GM18873 (cell line): Measurements from ENCODE around the gene ASCC3.

Experiments used
- ATAC-seq: cut with Tn5 transposase; IDR thresholded peaks from one replicate; pipeline ENCODE4 v1.9.1; 2021; ENCODE audit warnings: mild to moderate bottlenecking, moderate library complexity, moderate number of reproducible peaks; ENCODE audit not compliant: unreplicated experiment, low FRiP score

Gene ASCC3, protein sequence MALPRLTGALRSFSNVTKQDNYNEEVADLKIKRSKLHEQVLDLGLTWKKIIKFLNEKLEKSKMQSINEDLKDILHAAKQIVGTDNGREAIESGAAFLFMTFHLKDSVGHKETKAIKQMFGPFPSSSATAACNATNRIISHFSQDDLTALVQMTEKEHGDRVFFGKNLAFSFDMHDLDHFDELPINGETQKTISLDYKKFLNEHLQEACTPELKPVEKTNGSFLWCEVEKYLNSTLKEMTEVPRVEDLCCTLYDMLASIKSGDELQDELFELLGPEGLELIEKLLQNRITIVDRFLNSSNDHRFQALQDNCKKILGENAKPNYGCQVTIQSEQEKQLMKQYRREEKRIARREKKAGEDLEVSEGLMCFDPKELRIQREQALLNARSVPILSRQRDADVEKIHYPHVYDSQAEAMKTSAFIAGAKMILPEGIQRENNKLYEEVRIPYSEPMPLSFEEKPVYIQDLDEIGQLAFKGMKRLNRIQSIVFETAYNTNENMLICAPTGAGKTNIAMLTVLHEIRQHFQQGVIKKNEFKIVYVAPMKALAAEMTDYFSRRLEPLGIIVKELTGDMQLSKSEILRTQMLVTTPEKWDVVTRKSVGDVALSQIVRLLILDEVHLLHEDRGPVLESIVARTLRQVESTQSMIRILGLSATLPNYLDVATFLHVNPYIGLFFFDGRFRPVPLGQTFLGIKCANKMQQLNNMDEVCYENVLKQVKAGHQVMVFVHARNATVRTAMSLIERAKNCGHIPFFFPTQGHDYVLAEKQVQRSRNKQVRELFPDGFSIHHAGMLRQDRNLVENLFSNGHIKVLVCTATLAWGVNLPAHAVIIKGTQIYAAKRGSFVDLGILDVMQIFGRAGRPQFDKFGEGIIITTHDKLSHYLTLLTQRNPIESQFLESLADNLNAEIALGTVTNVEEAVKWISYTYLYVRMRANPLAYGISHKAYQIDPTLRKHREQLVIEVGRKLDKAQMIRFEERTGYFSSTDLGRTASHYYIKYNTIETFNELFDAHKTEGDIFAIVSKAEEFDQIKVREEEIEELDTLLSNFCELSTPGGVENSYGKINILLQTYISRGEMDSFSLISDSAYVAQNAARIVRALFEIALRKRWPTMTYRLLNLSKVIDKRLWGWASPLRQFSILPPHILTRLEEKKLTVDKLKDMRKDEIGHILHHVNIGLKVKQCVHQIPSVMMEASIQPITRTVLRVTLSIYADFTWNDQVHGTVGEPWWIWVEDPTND (N-terminal part only)

GRCh38 chr6:100880853-100881706 lies at the start of gene ASCC3:
TSS of gene ASCC3 (minus strand) at chr6:100881329. CDS start at chr6:100867997, 13,332 bp downstream.
- ATAC-seq = peak; percentile 93

- ATAC-seq = no peak
Observed at GRCh38 chr6:100925749-100926148, 44.6 kb upstream of the ASCC3 start.

GRCh38 chr6:100924534-100925227 lies 43.6 kb upstream of the ASCC3 start:
- no peak for ATAC-seq

GRCh38 chr6:100923481-100924165 lies 42.5 kb upstream of the ASCC3 start:
- ATAC-seq = no peak

- ATAC-seq = no peak
Observed at GRCh38 chr6:100920028-100920605, 39.0 kb upstream of the ASCC3 start.

GRCh38 chr6:100918152-100918551 lies 37.0 kb upstream of the ASCC3 start:
- ATAC-seq = no peak

- no peak for ATAC-seq
Observed at GRCh38 chr6:100915876-100916275, 34.7 kb upstream of the ASCC3 start.

- ATAC-seq = no peak
Observed at GRCh38 chr6:100913400-100914276, 32.5 kb upstream of the ASCC3 start.

DNA sequence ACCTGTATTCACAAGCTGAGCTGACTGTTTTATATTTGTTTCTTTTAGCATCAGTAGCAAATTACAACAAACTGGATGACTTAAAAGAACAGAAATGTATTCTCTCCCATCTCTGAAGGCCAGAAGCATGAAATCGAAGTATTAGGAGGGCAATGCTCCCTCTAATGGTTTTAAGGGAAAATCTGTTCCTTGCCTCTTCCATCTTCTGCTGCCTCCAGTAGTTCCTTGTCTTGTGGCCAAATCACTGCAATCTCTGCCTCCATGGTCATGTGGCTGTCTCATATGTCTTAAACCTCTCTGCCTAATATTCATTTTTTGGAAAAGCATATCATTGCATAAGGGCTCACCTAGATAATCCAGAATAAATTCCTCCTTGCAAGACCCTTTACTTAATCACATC lies 25.2 kb upstream of the ASCC3 start:
- no peak for ATAC-seq

DNA sequence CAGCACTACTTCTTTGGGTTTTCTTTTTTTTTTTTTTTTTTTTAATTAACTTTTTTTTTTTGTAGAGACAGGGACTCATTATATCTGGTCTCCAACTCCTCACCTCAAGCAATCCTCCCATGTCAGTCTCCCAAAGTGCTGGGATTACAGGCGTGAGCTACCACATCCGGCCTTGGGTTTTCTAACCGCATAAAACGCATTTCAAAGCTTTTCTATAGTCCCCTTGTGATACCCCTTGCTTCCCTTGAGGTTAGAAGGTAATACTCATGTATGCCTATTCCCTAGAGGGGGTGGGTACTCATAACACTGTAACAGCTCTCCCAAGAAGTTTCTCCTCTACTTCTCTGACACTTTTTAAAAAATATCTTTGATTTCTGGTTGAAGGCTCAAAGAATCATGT lies 23.9 kb upstream of the ASCC3 start:
- no peak for ATAC-seq

GRCh38 chr6:100904316-100904715 lies 23.2 kb upstream of the ASCC3 start:
- ATAC-seq = no peak

GRCh38 chr6:100901582-100901981 lies 20.5 kb upstream of the ASCC3 start:
- no peak for ATAC-seq

DNA sequence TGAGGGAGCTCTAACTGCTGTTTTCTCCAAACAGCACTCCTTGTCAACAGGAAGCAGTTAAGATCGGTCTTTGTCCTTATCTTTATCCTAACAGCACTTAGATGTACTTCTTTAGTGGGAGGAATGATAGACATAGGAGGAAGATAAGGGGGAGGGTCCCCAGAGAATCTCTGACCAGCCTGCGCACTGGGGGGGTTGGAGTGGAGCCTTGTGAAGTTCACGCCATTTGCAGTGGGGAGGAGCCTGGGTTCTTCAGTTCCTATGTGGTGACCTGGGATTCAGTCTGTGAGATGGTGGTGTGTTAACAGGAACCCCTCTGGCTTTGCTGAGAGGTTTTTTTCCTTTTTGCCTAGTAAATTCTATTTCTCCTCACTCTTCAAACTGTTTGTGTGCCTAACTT lies 18.1 kb upstream of the ASCC3 start:
- no peak for ATAC-seq

GRCh38 chr6:100897671-100898070 lies 16.5 kb upstream of the ASCC3 start:
- ATAC-seq = no peak

- no peak for ATAC-seq
Observed at GRCh38 chr6:100893743-100894142, 12.6 kb upstream of the ASCC3 start.

DNA sequence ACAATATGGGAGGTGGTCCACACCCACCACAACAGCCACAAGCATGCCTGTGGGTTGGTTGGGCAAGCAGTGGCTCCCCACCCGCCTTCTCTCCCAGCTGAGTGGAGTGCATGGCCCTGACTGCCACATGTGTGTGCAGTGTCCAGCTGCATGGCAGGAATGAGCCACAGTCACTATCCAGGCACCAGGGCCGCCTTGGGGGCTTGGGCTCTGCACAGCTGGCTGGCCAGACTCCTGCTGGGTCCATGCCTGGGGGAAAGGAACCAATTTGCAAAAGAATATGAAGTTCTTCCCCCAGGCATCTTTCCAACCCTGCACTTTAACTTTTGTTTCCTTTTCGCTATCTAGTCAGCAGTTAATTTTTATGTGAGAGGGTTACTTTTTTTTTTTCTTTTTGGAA lies 11.6 kb upstream of the ASCC3 start:
- no peak for ATAC-seq

DNA sequence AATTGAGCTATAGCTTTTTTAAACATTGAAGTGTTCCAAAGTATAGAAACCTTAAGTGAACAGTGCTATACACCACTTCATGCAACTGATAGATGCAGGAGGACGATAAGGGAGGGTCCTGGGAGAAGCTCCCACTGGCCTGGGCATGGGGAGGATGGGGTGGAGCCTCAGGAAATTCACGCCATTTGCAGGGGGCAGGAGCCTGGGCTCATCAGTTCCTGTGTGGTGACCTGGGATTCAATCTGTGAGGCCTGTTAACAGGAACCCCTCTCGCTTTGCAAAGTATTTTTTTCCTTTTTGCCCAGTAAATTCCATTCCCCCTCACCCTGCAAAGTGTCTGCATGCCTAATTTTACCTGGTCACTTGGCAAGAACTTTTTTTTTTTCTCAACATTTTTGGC lies 11.0 kb upstream of the ASCC3 start:
- ATAC-seq = no peak
